Measurements from ENCODE around the gene CLASRP.

GRCh38 chr19:45023048-45023447 lies 15.8 kb upstream of the CLASRP start:
- no peak for TF ChIP-seq CTCF (IDR thresholded peaks at IDR 0.05 in 2 of 3, conservative IDR thresholded peaks at IDR 0.05 in 1 of 3; ENCODE audit: borderline replicate concordance in 1 of 3, insufficient read depth in 1 of 3, low read depth in 2 of 3, low read length in 2 of 3)
- TF ChIP-seq EZH2 (IDR thresholded peaks at IDR 0.05): no peak
- TF ChIP-seq POLR2A (IDR thresholded peaks at IDR 0.05; ENCODE audit: borderline replicate concordance, extremely low read depth, insufficient read depth, insufficient read length): no peak
- TF ChIP-seq POLR2AphosphoS5 (IDR thresholded peaks at IDR 0.05; ENCODE audit: low read depth, low read length): no peak
- TF ChIP-seq JUND (IDR thresholded peaks at IDR 0.05): no peak
- no peak for TF ChIP-seq ATF3 (IDR thresholded peaks at IDR 0.05)
- no peak for TF ChIP-seq CEBPB (IDR thresholded peaks at IDR 0.05; ENCODE audit: low read depth)
- TF ChIP-seq YY1 (IDR thresholded peaks at IDR 0.05; ENCODE audit: extremely low read depth, insufficient replicate concordance, low read depth, low read length): no peak
- TF ChIP-seq SP1 (IDR thresholded peaks at IDR 0.05; ENCODE audit: low read depth): no peak
- no peak for TF ChIP-seq RAD21 (IDR thresholded peaks at IDR 0.05; ENCODE audit: low read depth)
- no peak for TF ChIP-seq MAX (IDR thresholded peaks at IDR 0.05)

Measured in HCT116 (cell line).